MM.1S (cell line): ENCODE results near the gene ATXN10.

ENCODE experiments used
- EZH2phosphoT487 ChIP-seq: fragments of 300-600 bp; sonication (generic); IDR thresholded peaks from 2 replicates; pipeline ENCODE4 v1.6.1; 2018; ENCODE audit warnings: antibody characterized with exemption, low read length
- TF ChIP-seq, protein P1 (sequence below): fragments of 300-600 bp; sonication (generic); IDR thresholded peaks from 2 replicates; pipeline ENCODE4 v1.5.1; 2016; ENCODE audit warnings: antibody characterized with exemption, low read length, mixed read lengths

DNA sequence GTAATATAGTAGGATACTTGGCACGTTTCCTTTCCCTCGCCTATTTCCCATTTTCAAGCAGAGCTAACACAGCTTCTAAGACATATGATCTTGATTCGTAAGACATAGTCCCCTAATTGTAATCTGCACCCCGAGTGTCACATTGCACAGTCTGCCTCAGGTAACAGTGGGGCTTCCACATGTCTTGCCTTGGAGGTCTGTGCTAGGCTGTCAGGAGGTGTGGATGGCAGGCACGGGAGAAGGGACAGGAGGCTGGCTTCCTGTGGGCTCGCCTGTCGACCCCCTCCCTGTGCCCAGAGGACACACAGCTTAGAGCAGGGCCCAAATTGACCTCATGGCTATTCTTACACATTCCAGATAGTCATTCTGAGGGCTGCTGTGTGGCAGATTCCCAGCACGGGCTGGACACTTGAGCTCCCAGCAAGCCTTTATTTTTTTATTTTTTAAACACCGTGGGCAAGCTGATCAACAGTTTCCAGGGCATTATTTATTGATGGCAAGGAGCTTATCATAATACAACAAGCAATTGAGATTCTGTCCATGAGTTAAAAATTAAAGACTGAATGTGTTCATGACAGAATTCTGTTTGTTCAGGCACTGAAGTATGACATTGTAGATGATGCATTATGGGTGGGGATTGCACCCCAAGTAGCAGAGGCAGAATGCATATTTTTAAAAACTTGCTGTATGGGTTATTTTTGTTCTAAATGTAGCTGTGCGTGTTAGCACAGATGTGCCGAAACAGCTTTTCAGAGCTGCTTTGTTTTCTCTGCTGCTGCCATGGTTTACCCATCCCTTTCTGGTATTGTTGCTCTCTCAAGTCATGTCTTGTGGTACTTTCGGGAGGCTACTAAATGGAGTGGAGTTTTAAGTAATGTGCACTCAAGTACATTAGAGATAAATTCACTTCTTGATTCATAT is 113.0 kb downstream of the ATXN10 start:
- TF ChIP-seq, protein P1, sequence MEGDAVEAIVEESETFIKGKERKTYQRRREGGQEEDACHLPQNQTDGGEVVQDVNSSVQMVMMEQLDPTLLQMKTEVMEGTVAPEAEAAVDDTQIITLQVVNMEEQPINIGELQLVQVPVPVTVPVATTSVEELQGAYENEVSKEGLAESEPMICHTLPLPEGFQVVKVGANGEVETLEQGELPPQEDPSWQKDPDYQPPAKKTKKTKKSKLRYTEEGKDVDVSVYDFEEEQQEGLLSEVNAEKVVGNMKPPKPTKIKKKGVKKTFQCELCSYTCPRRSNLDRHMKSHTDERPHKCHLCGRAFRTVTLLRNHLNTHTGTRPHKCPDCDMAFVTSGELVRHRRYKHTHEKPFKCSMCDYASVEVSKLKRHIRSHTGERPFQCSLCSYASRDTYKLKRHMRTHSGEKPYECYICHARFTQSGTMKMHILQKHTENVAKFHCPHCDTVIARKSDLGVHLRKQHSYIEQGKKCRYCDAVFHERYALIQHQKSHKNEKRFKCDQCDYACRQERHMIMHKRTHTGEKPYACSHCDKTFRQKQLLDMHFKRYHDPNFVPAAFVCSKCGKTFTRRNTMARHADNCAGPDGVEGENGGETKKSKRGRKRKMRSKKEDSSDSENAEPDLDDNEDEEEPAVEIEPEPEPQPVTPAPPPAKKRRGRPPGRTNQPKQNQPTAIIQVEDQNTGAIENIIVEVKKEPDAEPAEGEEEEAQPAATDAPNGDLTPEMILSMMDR, result no peak
- TF ChIP-seq EZH2phosphoT487, result no peak
